K562 (cell line): ENCODE results near the gene CFAP410. TPM values are rescaled to one million over a fixed set of nuclear protein-coding genes. Genes with fewer than 3 reads are reported as not detected.

Experiments
- ATAC-seq: fragments of 200-7000 bp; cut with Tn5 transposase; 3 replicates; pipeline ENCODE4 v1.9.1; 2020; ENCODE audit warnings: moderate library complexity
- BruUV-seq: library from RNA; stranded (reverse); fragments of 400-500 nt; replicated peaks from 2 replicates; lab custom pipeline; 2021; lab: Mats Ljungman, UMichigan
- CTCF ChIA-PET: fragments of 300-600 bp; formaldehyde crosslinking; extraction: SDS; loops from one replicate; lab custom pipeline; 2021; ENCODE audit warnings: low intra/inter-chr PET ratio; lab: Yijun Ruan, JAX
- POLR2A ChIA-PET: fragments of 300-600, 350-650 bp; sonication (Branson Sonifier 250); formaldehyde crosslinking; extraction: SDS; loops from one replicate; lab custom pipeline; 2021; ENCODE audit warnings: antibody characterized with exemption, inconsistent platforms; lab: Yijun Ruan, JAX
- DNase-seq, 4 experiments: peaks; one replicate each; pipeline versions ENCODE4 v3.0.0 to v3.0.0-alpha.2; 2011 to 2018; ENCODE audit warnings: low spot score in 3 of 4, mixed read lengths in 3 of 4; ENCODE audit errors: extremely low read depth in 1 of 4
- FAIRE-seq: peaks from 2 replicates; lab custom pipeline; 2011; peaks lifted over from hg19 to GRCh38; lab: Jason Lieb, UNC
- H2AFZ ChIP-seq: 2 replicates; pipeline ENCODE4 v1.6.0; 2011; ENCODE audit warnings: low read depth, low read length, control low read depth, inconsistent platforms
- H3K27ac ChIP-seq: fragments of 200-600 bp; 3 replicates; pipeline ENCODE4 v1.8.0; 2011; ENCODE audit warnings: low read depth, mild to moderate bottlenecking, control low read depth, inconsistent platforms, low read length, moderate library complexity, mixed read lengths; ENCODE audit errors: extremely low read depth
- H3K27me3 ChIP-seq, 2 experiments: fragments of 300-600 bp in 1 of 2; 2 replicates in 1 of 2; 3 replicates in 1 of 2; pipeline versions ENCODE4 v1.6.0 to v1.8.0; 2011; ENCODE audit warnings: inconsistent platforms in 2 of 2, low read length in 2 of 2, mild to moderate bottlenecking in 1 of 2, mixed read lengths in 1 of 2, moderate library complexity in 1 of 2; ENCODE audit not compliant: control insufficient read depth in 2 of 2, insufficient read depth in 2 of 2
- H3K36me3 ChIP-seq: fragments of 300-600 bp; 3 replicates; pipeline ENCODE4 v1.8.0; 2011; ENCODE audit warnings: mild to moderate bottlenecking, low read length, inconsistent platforms; ENCODE audit not compliant: control insufficient read depth, insufficient read depth
- H3K4me1 ChIP-seq, 2 experiments: fragments of 200-600 bp in 1 of 2; replicated peaks in 1 of 2; 2 replicates in 1 of 2; 3 replicates in 1 of 2; pipeline versions ENCODE4 v1.5.1 to v1.8.0; 2011; ENCODE audit warnings: inconsistent platforms in 2 of 2, low read length in 2 of 2, mild to moderate bottlenecking in 1 of 2, mixed read lengths in 1 of 2, moderate library complexity in 1 of 2; ENCODE audit not compliant: control insufficient read depth in 2 of 2, insufficient read depth in 2 of 2
- H3K4me2 ChIP-seq: 2 replicates; pipeline ENCODE4 v1.6.1; 2011; ENCODE audit warnings: low read length, control low read depth, inconsistent platforms, mixed read lengths; ENCODE audit not compliant: insufficient read depth
- H3K4me3 ChIP-seq: fragments of 200-600 bp; sonication (generic), shearing (Covaris generic); 2 replicates; pipeline ENCODE4 v1.5.1; 2016; ENCODE audit warnings: control low read depth, inconsistent platforms
- H3K79me2 ChIP-seq: fragments of 200-600 bp; 3 replicates; pipeline ENCODE4 v1.8.0; 2011; ENCODE audit warnings: low read length, inconsistent platforms; ENCODE audit not compliant: control insufficient read depth, insufficient read depth
- H3K9ac ChIP-seq, 2 experiments: 2 replicates each; pipeline versions ENCODE4 v1.6.0 to v1.6.1; 2011; ENCODE audit warnings: low read depth in 2 of 2, low read length in 2 of 2, control low read depth in 1 of 2, inconsistent platforms in 1 of 2, mild to moderate bottlenecking in 1 of 2, mixed read lengths in 1 of 2; ENCODE audit not compliant: insufficient read depth in 1 of 2
- H3K9me1 ChIP-seq: one replicate; pipeline ENCODE4 v1.6.0; 2011; ENCODE audit warnings: inconsistent platforms, mild to moderate bottlenecking, low read length, moderate library complexity; ENCODE audit not compliant: control insufficient read depth, insufficient read depth
- H3K9me3 ChIP-seq: replicated peaks from 2 replicates; pipeline ENCODE4 v1.5.1; 2011; ENCODE audit warnings: low read depth, low read length, inconsistent platforms; ENCODE audit not compliant: control insufficient read depth, insufficient read depth
- H4K20me1 ChIP-seq: replicated peaks from 2 replicates; pipeline ENCODE4 v1.6.1; 2011; ENCODE audit warnings: low read length, inconsistent platforms, mixed read lengths; ENCODE audit not compliant: control insufficient read depth, insufficient read depth
- CEBPB ChIP-seq: fragments of 450-650 bp; IDR thresholded peaks from 2 replicates; pipeline ENCODE4 v1.6.1; 2016; ENCODE audit warnings: missing genetic modification characterization, missing compliant biosample characterization
- CEBPG ChIP-seq, 3 experiments: fragments of 200-800 bp in 1 of 3; sonication (Bioruptor generic) in 1 of 3; sonication (generic) in 1 of 3; formaldehyde crosslinking in 1 of 3; IDR thresholded peaks in 2 of 3; conservative IDR thresholded peaks in 1 of 3; 2 replicates each; pipeline versions ENCODE4 v1.6.1 to v1.8.0; 2016 to 2022; ENCODE audit warnings: missing compliant biosample characterization in 2 of 3, missing genetic modification characterization in 2 of 3, mild to moderate bottlenecking in 1 of 3, missing genetic modification reagents in 1 of 3
- GATAD2B ChIP-seq: fragments of 450-650 bp; IDR thresholded peaks from 2 replicates; pipeline ENCODE4 v1.6.1; 2017; ENCODE audit warnings: mild to moderate bottlenecking, borderline replicate concordance
- MLLT1 ChIP-seq, 2 experiments: fragments of 450-650 bp; IDR thresholded peaks; 2 replicates each; pipeline ENCODE4 v1.6.1; 2016
- ZBTB9 ChIP-seq: fragments of 450-650 bp; formaldehyde crosslinking; IDR thresholded peaks from 2 replicates; pipeline ENCODE4 v1.4.0; 2020; ENCODE audit warnings: mild to moderate bottlenecking, moderate library complexity
- WGBS: fragments of 100-300 bp; shearing (Covaris generic); methylation state at CpG from one replicate; pipeline ENCODE4 v1.1.6; 2016; ENCODE audit warnings: low coverage, mixed read lengths; ENCODE audit not compliant: insufficient coverage; ENCODE audit errors: missing lambda C conversion rate; 5-methylcytosine and 5-hydroxymethylcytosine counted together
- in situ Hi-C: fragments of 300-500 bp; cut with MboI; formaldehyde crosslinking; loops from 4 replicates; pipeline ENCODE4 v1.15.0; 2018; ENCODE audit warnings: inconsistent platforms, mixed read lengths
- intact Hi-C: fragments of 100-400 bp; cut with micrococcal nuclease; formaldehyde crosslinking; loops from 2 replicates; pipeline ENCODE4 v1.14.2; 2022
- polyA plus RNA-seq, 8 experiments: library from polyadenylated mRNA; depleted of rRNA in 4 of 8; stranded (reverse) in 5 of 8; unstranded in 3 of 8; fragments of >200 nt; fragmentation: Nextera tagmentation in 2 of 8; fragmentation: Illumina TruSeq in 1 of 8; extraction: Ambion mirVana in 2 of 8; extraction: Trizol in 1 of 8; gene quantifications; 2 replicates each; pipeline versions ENCODE4 v1.2.1 to v1.2.3, GENCODE V29; 2011 to 2014; ENCODE audit warnings: inconsistent platforms in 1 of 8, missing spikeins in 1 of 8
- total RNA-seq, 7 experiments: library from RNA; depleted of rRNA in 6 of 7; stranded (reverse); fragments of >200 nt in 6 of 7; fragmentation: Illumina TruSeq in 2 of 7; extraction: Trizol in 2 of 7; gene quantifications; 2 replicates each; pipeline versions ENCODE4 v1.2.1 to v1.2.3, GENCODE V29; 2011 to 2021; ENCODE audit warnings: low replicate concordance in 1 of 7

Gene CFAP410
- total and polyA plus RNA-seq, 9 of the 15 experiments (the other 6 are each of a cell fraction or from before 2014, with no cell fraction given), result 0.07 to 17.3 (median 2.3) TPM

- H3K79me2 ChIP-seq, result no peaks in the 10 kb centered on the region
- ChIA-PET POLR2A (interaction anchor here (1.3 to 2.2 kb wide), 2 partner anchors 10 to 13 kb away, joined by 3 to 5 read pairs; no protein-coding TSS in a partner anchor), CTCF (no interaction called here)
- DNase-seq (no peak), FAIRE-seq (no peak), ATAC-seq (no peak)
- H3K4me2 ChIP-seq, result no peak overlapping the region
- H3K4me3 ChIP-seq, result no peak overlapping the region
- no peak overlapping the region for H3K9ac ChIP-seq
- H3K4me1 ChIP-seq, result peaks cover 0 to 11% of the 10 kb centered on the region in 2 experiments; a peak in 1 of 5 replicates
- H3K27ac ChIP-seq, result no peak overlapping the region
- H3K9me3 ChIP-seq, result no peaks in the 10 kb centered on the region; the same call in 1 of the 2 replicates
- H3K36me3 ChIP-seq, result no peaks in the 10 kb centered on the region
- 3% methylated on average over 8 of the region's 8 CpGs for WGBS
- in situ Hi-C loops (no loop called here), intact Hi-C loops (no loop called here)
- peaks cover 64 to 86% of the 10 kb centered on the region in 2 experiments for H3K27me3 ChIP-seq
- no peaks in the 10 kb centered on the region for H3K9me1 ChIP-seq
- BruUV-seq, result no TSS peak
- no peak overlapping the region for H2AFZ ChIP-seq
- H4K20me1 ChIP-seq, result no peaks in the 10 kb centered on the region; the same call in none of the 2 replicates
- TF ChIP-seq CEBPG (CRISPR knock-in tag; IDR thresholded peaks at IDR 0.05) (no peak), CEBPG (tag; conservative IDR thresholded peaks at IDR 0.05 in 1 of 2, IDR thresholded peaks at IDR 0.05 in 1 of 2) (peak; percentile 37 to 80; a peak in 3 of 4 replicates), ZBTB9 (CRISPR knock-in tag) (no peak), GATAD2B (no peak), MLLT1 (IDR thresholded peaks at IDR 0.05) (no peak), CEBPB (tag) (peak; percentile 86)
- TF ChIP-seq, all 486 proteins: peak for 2
These were observed 14.8 kb upstream of the CFAP410 start for GRCh38 chr21:44354001-44354405.
